NCI-H2227 (cell line): ENCODE results near the gene F7.

Source experiments
- DNase-seq: peaks from one replicate; lab custom pipeline; 2025; ENCODE audit not compliant: unreplicated experiment; lab: John Stamatoyannopoulos, UW

F7 gene

GRCh38 chr13:113086031-113086750, 19.4 kb upstream of the F7 start:
- no peak for DNase-seq

GRCh38 chr13:113086991-113087922, 18.3 kb upstream of the F7 start:
- DNase-seq: no peak

- no peak for DNase-seq
Observed at GRCh38 chr13:113087923-113088690, 17.5 kb upstream of the F7 start.

GRCh38 chr13:113088691-113089020, 16.9 kb upstream of the F7 start:
- no peak for DNase-seq

- no peak for DNase-seq
Observed at GRCh38 chr13:113089693-113090414, 15.7 kb upstream of the F7 start.

GRCh38 chr13:113090415-113090770, 15.2 kb upstream of the F7 start:
- no peak for DNase-seq

- DNase-seq: no peak
Observed at GRCh38 chr13:113090806-113091205, 14.8 kb upstream of the F7 start.

GRCh38 chr13:113091211-113091771, 14.3 kb upstream of the F7 start:
- no peak for DNase-seq

- DNase-seq: no peak
Observed at GRCh38 chr13:113091891-113092775, 13.5 kb upstream of the F7 start.

GRCh38 chr13:113092776-113093579, 12.6 kb upstream of the F7 start:
- DNase-seq: no peak

GRCh38 chr13:113093580-113094409, 11.8 kb upstream of the F7 start:
- no peak for DNase-seq

GRCh38 chr13:113094410-113094800, 11.2 kb upstream of the F7 start:
- DNase-seq: no peak

- no peak for DNase-seq
Observed at GRCh38 chr13:113095146-113096051, 10.2 kb upstream of the F7 start.

- no peak for DNase-seq
Observed at GRCh38 chr13:113096052-113096744, 9.4 kb upstream of the F7 start.

- no peak for DNase-seq
Observed at GRCh38 chr13:113096745-113097305, 8.8 kb upstream of the F7 start.

- DNase-seq: no peak
Observed at GRCh38 chr13:113097651-113098050, 7.9 kb upstream of the F7 start.
